ENCODE measurements around the gene LETM1.

LETM1 gene

GRCh38 chr4:1822568-1823544 is 33.1 kb downstream of the LETM1 start:
- intact Hi-C loops (cut with micrococcal nuclease): no loop called here
- H3K36me3 Mint-ChIP-seq (ENCODE audit: low read depth): peaks cover 90% of the 10 kb centered on the region

GRCh38 chr4:1821679-1822567 is 34.0 kb downstream of the LETM1 start:
- no peak overlapping the region for H3K4me3 Mint-ChIP-seq
- intact Hi-C loops (cut with micrococcal nuclease): no loop called here

More at GRCh38 chr4:1822568-1823544, 33.1 kb downstream of the LETM1 start:
- Mint-ChIP-seq H3K27me3 (no peaks in the 10 kb centered on the region), H3K27ac (no peak overlapping the region), H3K4me1 (ENCODE audit: low read depth) (no peaks in the 10 kb centered on the region), H3K9me3 (no peaks in the 10 kb centered on the region), H3K4me3 (no peak overlapping the region)

GRCh38 chr4:1819816-1820215 is 36.1 kb downstream of the LETM1 start:
- Mint-ChIP-seq H3K36me3 (ENCODE audit: low read depth) (peaks cover 96% of the 10 kb centered on the region), H3K4me3 (no peak overlapping the region), H3K27ac (no peak overlapping the region), H3K27me3 (no peaks in the 10 kb centered on the region), H3K9me3 (no peaks in the 10 kb centered on the region), H3K4me1 (ENCODE audit: low read depth) (no peaks in the 10 kb centered on the region)
- intact Hi-C loops (cut with micrococcal nuclease): no loop called here

More at GRCh38 chr4:1821679-1822567, 34.0 kb downstream of the LETM1 start:
- Mint-ChIP-seq H3K9me3 (no peaks in the 10 kb centered on the region), H3K4me1 (ENCODE audit: low read depth) (no peaks in the 10 kb centered on the region), H3K27ac (no peak overlapping the region), H3K27me3 (no peaks in the 10 kb centered on the region), H3K36me3 (ENCODE audit: low read depth) (peaks cover 96% of the 10 kb centered on the region)

GRCh38 chr4:1819284-1819683 is 36.7 kb downstream of the LETM1 start:
- Mint-ChIP-seq H3K36me3 (ENCODE audit: low read depth) (peaks cover 96% of the 10 kb centered on the region), H3K9me3 (no peaks in the 10 kb centered on the region), H3K4me3 (no peak overlapping the region), H3K27me3 (no peaks in the 10 kb centered on the region), H3K4me1 (ENCODE audit: low read depth) (no peaks in the 10 kb centered on the region), H3K27ac (no peak overlapping the region)
- intact Hi-C loops (cut with micrococcal nuclease): no loop called here

GRCh38 chr4:1815997-1816860 is 39.7 kb downstream of the LETM1 start:
- H3K27ac Mint-ChIP-seq: no peak overlapping the region
- no peak overlapping the region for H3K4me3 Mint-ChIP-seq
- intact Hi-C loops (cut with micrococcal nuclease): no loop called here
- no peaks in the 10 kb centered on the region for H3K4me1 Mint-ChIP-seq (ENCODE audit: low read depth)
- no peaks in the 10 kb centered on the region for H3K9me3 Mint-ChIP-seq
- no peaks in the 10 kb centered on the region for H3K27me3 Mint-ChIP-seq
- H3K36me3 Mint-ChIP-seq (ENCODE audit: low read depth): peaks cover 87% of the 10 kb centered on the region

GRCh38 chr4:1815096-1815996 is 40.6 kb downstream of the LETM1 start:
- H3K27me3 Mint-ChIP-seq: no peaks in the 10 kb centered on the region
- H3K27ac Mint-ChIP-seq: no peak overlapping the region
- intact Hi-C loops (cut with micrococcal nuclease): no loop called here
- H3K4me3 Mint-ChIP-seq: no peak overlapping the region
- no peaks in the 10 kb centered on the region for H3K4me1 Mint-ChIP-seq (ENCODE audit: low read depth)
- H3K9me3 Mint-ChIP-seq: no peaks in the 10 kb centered on the region
- peaks cover 88% of the 10 kb centered on the region for H3K36me3 Mint-ChIP-seq (ENCODE audit: low read depth)

- no peaks in the 10 kb centered on the region for H3K9me3 Mint-ChIP-seq
- no peaks in the 10 kb centered on the region for H3K27me3 Mint-ChIP-seq
- H3K27ac Mint-ChIP-seq: no peak overlapping the region
- H3K36me3 Mint-ChIP-seq (ENCODE audit: low read depth): peaks cover 79% of the 10 kb centered on the region
- H3K4me3 Mint-ChIP-seq: no peak overlapping the region
- intact Hi-C loops (cut with micrococcal nuclease): no loop called here
- H3K4me1 Mint-ChIP-seq (ENCODE audit: low read depth): no peaks in the 10 kb centered on the region
These were observed 41.5 kb downstream of the LETM1 start for GRCh38 chr4:1814453-1814852.

GRCh38 chr4:1813915-1814314 is 42.0 kb downstream of the LETM1 start:
- intact Hi-C loops (cut with micrococcal nuclease): no loop called here
- Mint-ChIP-seq H3K27ac (no peak overlapping the region), H3K4me1 (ENCODE audit: low read depth) (no peaks in the 10 kb centered on the region), H3K9me3 (no peaks in the 10 kb centered on the region), H3K27me3 (no peaks in the 10 kb centered on the region), H3K36me3 (ENCODE audit: low read depth) (peaks cover 74% of the 10 kb centered on the region), H3K4me3 (no peak overlapping the region)

GRCh38 chr4:1813231-1813630 is 42.7 kb downstream of the LETM1 start:
- no peaks in the 10 kb centered on the region for H3K9me3 Mint-ChIP-seq
- H3K36me3 Mint-ChIP-seq (ENCODE audit: low read depth): peaks cover 67% of the 10 kb centered on the region
- no peak overlapping the region for H3K4me3 Mint-ChIP-seq
- H3K27ac Mint-ChIP-seq: no peak overlapping the region
- no peaks in the 10 kb centered on the region for H3K4me1 Mint-ChIP-seq (ENCODE audit: low read depth)
- no peaks in the 10 kb centered on the region for H3K27me3 Mint-ChIP-seq
- intact Hi-C loops (cut with micrococcal nuclease): no loop called here

GRCh38 chr4:1812720-1813119 is 43.2 kb downstream of the LETM1 start:
- Mint-ChIP-seq H3K27ac (no peak overlapping the region), H3K4me3 (no peak overlapping the region), H3K36me3 (ENCODE audit: low read depth) (peaks cover 62% of the 10 kb centered on the region), H3K4me1 (ENCODE audit: low read depth) (no peaks in the 10 kb centered on the region), H3K9me3 (no peaks in the 10 kb centered on the region), H3K27me3 (no peaks in the 10 kb centered on the region)
- intact Hi-C loops (cut with micrococcal nuclease): no loop called here

- Mint-ChIP-seq H3K27ac (no peak overlapping the region), H3K36me3 (ENCODE audit: low read depth) (peaks cover 42% of the 10 kb centered on the region), H3K4me3 (no peak overlapping the region), H3K4me1 (ENCODE audit: low read depth) (no peaks in the 10 kb centered on the region), H3K9me3 (no peaks in the 10 kb centered on the region), H3K27me3 (no peaks in the 10 kb centered on the region)
- intact Hi-C loops (cut with micrococcal nuclease): loop anchor here (1.0 kb wide), 1 partner anchor 64 kb away; no protein-coding TSS in a partner anchor
These were observed 45.2 kb downstream of the LETM1 start for GRCh38 chr4:1810765-1811164.

GRCh38 chr4:1809754-1810502 is 46.0 kb downstream of the LETM1 start:
- Mint-ChIP-seq H3K36me3 (ENCODE audit: low read depth) (peaks cover 34% of the 10 kb centered on the region), H3K9me3 (no peaks in the 10 kb centered on the region), H3K4me1 (ENCODE audit: low read depth) (no peaks in the 10 kb centered on the region), H3K27ac (no peak overlapping the region), H3K27me3 (no peaks in the 10 kb centered on the region), H3K4me3 (no peak overlapping the region)
- intact Hi-C loops (cut with micrococcal nuclease): loop anchor here (1.0 kb wide), 1 partner anchor 64 kb away; no protein-coding TSS in a partner anchor

Data from dendritic cell treated with granulocyte-macrophage colony-stimulating factor and Interleukin-4, amounts not matched to agents 40 ng/mL and 50 ng/mL, for 4 days (primary cell).